HUES64 (cell line): ENCODE measurements around the gene MATR3.
"Not testable (repeated sequence)": the region's sequence is repeated elsewhere in the genome, so short reads cannot be mapped to it uniquely, and the experiment has no call there.

ENCODE experiments used
- H3K27ac ChIP-seq: 2 replicates; pipeline ENCODE4 v1.7.0; 2013; ENCODE audit warnings: low read depth, low read length, inconsistent platforms
- H3K27me3 ChIP-seq: 2 replicates; pipeline ENCODE4 v1.6.1; 2013; ENCODE audit warnings: mild to moderate bottlenecking, low read length; ENCODE audit not compliant: insufficient read depth
- H3K36me3 ChIP-seq: 2 replicates; pipeline ENCODE4 v1.6.1; 2013; ENCODE audit warnings: mild to moderate bottlenecking, low read length; ENCODE audit not compliant: insufficient read depth
- H3K4me1 ChIP-seq: 2 replicates; pipeline ENCODE4 v1.6.1; 2013; ENCODE audit warnings: mild to moderate bottlenecking, low read length, moderate library complexity; ENCODE audit not compliant: insufficient read depth
- H3K4me3 ChIP-seq: 2 replicates; pipeline ENCODE4 v1.5.1; 2013; ENCODE audit warnings: mild to moderate bottlenecking, low read length, moderate library complexity
- H3K9ac ChIP-seq: 2 replicates; pipeline ENCODE4 v1.6.1; 2013; ENCODE audit warnings: mild to moderate bottlenecking, low read depth, low read length
- H3K9me3 ChIP-seq: 2 replicates; pipeline ENCODE4 v1.6.1; 2013; ENCODE audit warnings: low read depth, low read length; ENCODE audit not compliant: insufficient read depth
- WGBS: fragments of 150-250, 120-280 bp; methylation state at CpG from one replicate; pipeline ENCODE4 v1.1.7; 2013; ENCODE audit warnings: missing lambda C conversion rate; 5-methylcytosine and 5-hydroxymethylcytosine counted together

MATR3 gene

GRCh38 chr5:139340051-139340450 lies 46.5 kb downstream of the MATR3 start:
- Histone ChIP-seq H3K36me3 (peaks cover 12% of the 10 kb centered on the region; the same call in 1 of the 2 replicates), H3K9ac (no peak overlapping the region), H3K4me3 (no peak overlapping the region), H3K27ac (no peak overlapping the region), H3K27me3 (no peaks in the 10 kb centered on the region), H3K4me1 (peaks cover 11% of the 10 kb centered on the region), H3K9me3 (no peaks in the 10 kb centered on the region)
- WGBS = 100% methylated on average over 2 of the region's 2 CpGs

- Histone ChIP-seq H3K9ac (0 out of 2 replicates have a peak overlapping the region, but pooled peaks have one; percentile 21), H3K36me3 (peaks cover 16% of the 10 kb centered on the region; the same call in 1 of the 2 replicates), H3K4me3 (peak overlapping the region; percentile 83), H3K4me1 (peaks cover 11% of the 10 kb centered on the region), H3K9me3 (no peaks in the 10 kb centered on the region), H3K27ac (no peak overlapping the region), H3K27me3 (no peaks in the 10 kb centered on the region)
- 18% methylated on average over 17 of the region's 17 CpGs for WGBS
Observed at GRCh38 chr5:139341187-139341688, 47.7 kb downstream of the MATR3 start.

GRCh38 chr5:139341689-139342422 lies 48.3 kb downstream of the MATR3 start, which contains the start of gene PAIP2:
TSS of gene PAIP2 (plus strand) at chr5:139341854. CDS start at chr5:139363785, 21,931 bp downstream.
- Histone ChIP-seq H3K36me3 (peaks cover 16% of the 10 kb centered on the region; the same call in 1 of the 2 replicates), H3K4me1 (peaks cover 11% of the 10 kb centered on the region), H3K4me3 (peak within 1 kb of the TSS; percentile 83), H3K9ac (peak within 1 kb of the TSS; percentile 99), H3K27me3 (no peaks in the 10 kb centered on the region), H3K27ac (peak within 1 kb of the TSS; percentile 95), H3K9me3 (no peaks in the 10 kb centered on the region)
- WGBS = under 1% methylated on average over 66 of the region's 66 CpGs

- peak overlapping the region; percentile 95 for H3K27ac ChIP-seq
- H3K9ac ChIP-seq = peak overlapping the region; percentile 99
- WGBS = 0% methylated on average over 15 of the region's 16 CpGs
- no peaks in the 10 kb centered on the region for H3K9me3 ChIP-seq
- H3K4me1 ChIP-seq = peaks cover 11% of the 10 kb centered on the region
- H3K36me3 ChIP-seq = peaks cover 16% of the 10 kb centered on the region; the same call in 1 of the 2 replicates
- peak overlapping the region; percentile 83 for H3K4me3 ChIP-seq
- H3K27me3 ChIP-seq = no peaks in the 10 kb centered on the region
Observed at GRCh38 chr5:139342423-139342723, 48.8 kb downstream of the MATR3 start.

- WGBS = 88% methylated on average over 9 of the region's 9 CpGs
- H3K4me3 ChIP-seq = peak overlapping the region; percentile 83
- H3K9me3 ChIP-seq = no peaks in the 10 kb centered on the region
- no peak overlapping the region for H3K27ac ChIP-seq
- peaks cover 16% of the 10 kb centered on the region; the same call in 1 of the 2 replicates for H3K36me3 ChIP-seq
- peaks cover 11% of the 10 kb centered on the region for H3K4me1 ChIP-seq
- H3K9ac ChIP-seq = peak overlapping the region; percentile 99; the same call in 1 of the 2 replicates
- no peaks in the 10 kb centered on the region for H3K27me3 ChIP-seq
Observed at GRCh38 chr5:139343476-139343875, 49.9 kb downstream of the MATR3 start.

GRCh38 chr5:139344177-139344576 lies 50.6 kb downstream of the MATR3 start:
- Histone ChIP-seq H3K4me1 (peaks cover 11% of the 10 kb centered on the region), H3K27ac (no peak overlapping the region), H3K27me3 (no peaks in the 10 kb centered on the region), H3K9ac (no peak overlapping the region), H3K4me3 (peak overlapping the region; percentile 15; the same call in 1 of the 2 replicates), H3K36me3 (peaks cover 16% of the 10 kb centered on the region; the same call in 1 of the 2 replicates), H3K9me3 (no peaks in the 10 kb centered on the region)
- WGBS = 97% methylated on average over 2 of the region's 2 CpGs

- H3K4me3 ChIP-seq, H3K9ac ChIP-seq, H3K27me3 ChIP-seq, H3K9me3 ChIP-seq, H3K27ac ChIP-seq: not testable (repeated sequence)
- 98% methylated on average over 8 of the region's 8 CpGs for WGBS
- H3K4me1 ChIP-seq = peaks cover 11% of the 10 kb centered on the region
- H3K36me3 ChIP-seq = peaks cover 16% of the 10 kb centered on the region; the same call in 1 of the 2 replicates
Observed at GRCh38 chr5:139345442-139345841, 51.9 kb downstream of the MATR3 start.

GRCh38 chr5:139347863-139348262 lies 54.3 kb downstream of the MATR3 start:
- WGBS = 96% methylated on average over 8 of the region's 9 CpGs
- not testable (repeated sequence) for H3K4me1 ChIP-seq, H3K4me3 ChIP-seq, H3K9me3 ChIP-seq, H3K9ac ChIP-seq, H3K27me3 ChIP-seq, H3K27ac ChIP-seq
- peaks cover 24% of the 10 kb centered on the region for H3K36me3 ChIP-seq

- no peak overlapping the region for H3K27ac ChIP-seq
- no peaks in the 10 kb centered on the region for H3K4me1 ChIP-seq
- H3K9ac ChIP-seq = no peak overlapping the region
- no peaks in the 10 kb centered on the region for H3K9me3 ChIP-seq
- no peak overlapping the region for H3K4me3 ChIP-seq
- H3K27me3 ChIP-seq = no peaks in the 10 kb centered on the region
- WGBS = 94% methylated on average over 3 of the region's 3 CpGs
- peaks cover 35% of the 10 kb centered on the region for H3K36me3 ChIP-seq
Observed at GRCh38 chr5:139354186-139354585, 60.6 kb downstream of the MATR3 start.

GRCh38 chr5:139355900-139356299 lies 62.4 kb downstream of the MATR3 start:
- not testable (repeated sequence) for H3K4me1 ChIP-seq, H3K9ac ChIP-seq, H3K9me3 ChIP-seq, H3K4me3 ChIP-seq, H3K27me3 ChIP-seq, H3K27ac ChIP-seq
- WGBS = 98% methylated on average over 8 of the region's 8 CpGs
- H3K36me3 ChIP-seq = peaks cover 35% of the 10 kb centered on the region

GRCh38 chr5:139358064-139358463 lies 64.5 kb downstream of the MATR3 start:
- no peak overlapping the region for H3K4me3 ChIP-seq
- no peaks in the 10 kb centered on the region for H3K27me3 ChIP-seq
- no peaks in the 10 kb centered on the region for H3K9me3 ChIP-seq
- no peak overlapping the region for H3K27ac ChIP-seq
- H3K9ac ChIP-seq = no peak overlapping the region
- H3K4me1 ChIP-seq = no peaks in the 10 kb centered on the region
- peaks cover 32% of the 10 kb centered on the region for H3K36me3 ChIP-seq
